PFSK-1 (cell line): ENCODE measurements around the gene SERPINH1.
A peak's percentile ranks its signal among the peaks of the same experiment; 100 is the strongest.

ENCODE experiments used
- FOXP2 ChIP-seq: optimal IDR thresholded peaks from 2 replicates; pipeline ENCODE3; 2011; ENCODE audit warnings: borderline replicate concordance, control low read depth, inconsistent platforms; ENCODE audit not compliant: insufficient read depth; ENCODE audit errors: extremely low read length, extremely low read depth
- POLR2AphosphoS5 ChIP-seq: IDR thresholded peaks from 2 replicates; pipeline ENCODE4 v1.6.1; 2012; ENCODE audit warnings: low read depth, mild to moderate bottlenecking, control low read depth, low read length, moderate library complexity
- SIN3A ChIP-seq: IDR thresholded peaks from 2 replicates; pipeline ENCODE4 v1.6.1; 2012; ENCODE audit warnings: mild to moderate bottlenecking, low read length, moderate library complexity, borderline replicate concordance; ENCODE audit not compliant: insufficient read depth
- TAF1 ChIP-seq: IDR thresholded peaks from 2 replicates; pipeline ENCODE4 v1.6.1; 2012; ENCODE audit warnings: low read length, control low read depth, borderline replicate concordance; ENCODE audit not compliant: insufficient read depth
- TF ChIP-seq, protein P1 (sequence below), 2 experiments: IDR thresholded peaks; 2 replicates each; pipeline versions ENCODE4 v1.6.1 to v1.8.0; 2011 to 2012; ENCODE audit warnings: low read depth in 2 of 2, low read length in 2 of 2, control low read depth in 1 of 2, inconsistent platforms in 1 of 2, mild to moderate bottlenecking in 1 of 2, moderate library complexity in 1 of 2; ENCODE audit not compliant: insufficient read depth in 1 of 2

SERPINH1 gene

DNA sequence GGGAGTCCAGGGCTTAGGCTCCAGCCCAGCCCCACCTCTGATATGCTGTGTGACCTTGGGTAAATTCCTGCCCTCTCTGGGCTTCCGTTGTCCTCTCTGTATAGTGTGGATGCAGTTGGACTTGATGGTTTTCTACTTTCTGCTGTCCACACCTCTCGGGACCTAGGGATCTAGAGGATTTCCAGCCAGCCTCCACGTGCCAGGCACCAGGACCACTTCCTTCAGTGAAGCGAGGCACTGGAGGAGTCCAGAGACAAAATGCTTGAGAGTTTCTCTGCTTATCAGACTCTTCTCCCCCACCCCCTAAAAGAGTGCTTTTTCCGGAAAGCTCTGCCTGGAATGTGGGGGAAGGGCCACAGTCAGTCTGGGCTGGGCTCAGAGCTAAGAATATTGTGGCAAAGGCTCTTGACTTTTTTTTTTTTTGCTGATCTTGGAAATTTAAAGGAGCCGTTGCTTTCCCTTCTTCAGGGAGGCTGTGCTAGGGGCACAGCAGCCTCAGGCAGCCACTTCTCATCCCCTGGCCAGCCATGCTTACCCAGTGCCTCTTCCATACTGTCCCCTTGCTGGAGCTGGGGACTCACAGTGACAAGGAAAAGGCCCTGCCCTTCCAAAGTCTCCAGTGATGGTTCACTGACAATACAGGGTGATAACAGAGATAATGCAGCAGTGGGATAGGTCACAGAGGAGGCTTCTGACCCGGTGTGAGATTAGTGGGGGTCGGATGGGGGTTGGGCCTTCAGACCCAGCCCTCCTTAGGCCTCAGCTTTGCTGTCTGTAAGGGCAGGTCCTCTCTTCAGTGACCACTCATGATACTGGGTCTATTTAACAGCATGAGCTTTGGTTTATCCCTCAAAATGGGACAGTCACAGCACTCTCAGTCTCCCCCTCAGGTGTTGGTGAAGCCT, 2.9 kb upstream of the SERPINH1 start:
- TF ChIP-seq, protein P1, sequence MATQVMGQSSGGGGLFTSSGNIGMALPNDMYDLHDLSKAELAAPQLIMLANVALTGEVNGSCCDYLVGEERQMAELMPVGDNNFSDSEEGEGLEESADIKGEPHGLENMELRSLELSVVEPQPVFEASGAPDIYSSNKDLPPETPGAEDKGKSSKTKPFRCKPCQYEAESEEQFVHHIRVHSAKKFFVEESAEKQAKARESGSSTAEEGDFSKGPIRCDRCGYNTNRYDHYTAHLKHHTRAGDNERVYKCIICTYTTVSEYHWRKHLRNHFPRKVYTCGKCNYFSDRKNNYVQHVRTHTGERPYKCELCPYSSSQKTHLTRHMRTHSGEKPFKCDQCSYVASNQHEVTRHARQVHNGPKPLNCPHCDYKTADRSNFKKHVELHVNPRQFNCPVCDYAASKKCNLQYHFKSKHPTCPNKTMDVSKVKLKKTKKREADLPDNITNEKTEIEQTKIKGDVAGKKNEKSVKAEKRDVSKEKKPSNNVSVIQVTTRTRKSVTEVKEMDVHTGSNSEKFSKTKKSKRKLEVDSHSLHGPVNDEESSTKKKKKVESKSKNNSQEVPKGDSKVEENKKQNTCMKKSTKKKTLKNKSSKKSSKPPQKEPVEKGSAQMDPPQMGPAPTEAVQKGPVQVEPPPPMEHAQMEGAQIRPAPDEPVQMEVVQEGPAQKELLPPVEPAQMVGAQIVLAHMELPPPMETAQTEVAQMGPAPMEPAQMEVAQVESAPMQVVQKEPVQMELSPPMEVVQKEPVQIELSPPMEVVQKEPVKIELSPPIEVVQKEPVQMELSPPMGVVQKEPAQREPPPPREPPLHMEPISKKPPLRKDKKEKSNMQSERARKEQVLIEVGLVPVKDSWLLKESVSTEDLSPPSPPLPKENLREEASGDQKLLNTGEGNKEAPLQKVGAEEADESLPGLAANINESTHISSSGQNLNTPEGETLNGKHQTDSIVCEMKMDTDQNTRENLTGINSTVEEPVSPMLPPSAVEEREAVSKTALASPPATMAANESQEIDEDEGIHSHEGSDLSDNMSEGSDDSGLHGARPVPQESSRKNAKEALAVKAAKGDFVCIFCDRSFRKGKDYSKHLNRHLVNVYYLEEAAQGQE (IDR thresholded peaks at IDR 0.05; ENCODE audit: insufficient read depth in 1 of 2, low read depth in 2 of 2, low read length in 2 of 2), result peak in 1 of 2 experiments; percentile 6; a peak in 1 of 4 replicates
- no peak; the same call in 1 of the 2 replicates for TF ChIP-seq POLR2AphosphoS5

DNA sequence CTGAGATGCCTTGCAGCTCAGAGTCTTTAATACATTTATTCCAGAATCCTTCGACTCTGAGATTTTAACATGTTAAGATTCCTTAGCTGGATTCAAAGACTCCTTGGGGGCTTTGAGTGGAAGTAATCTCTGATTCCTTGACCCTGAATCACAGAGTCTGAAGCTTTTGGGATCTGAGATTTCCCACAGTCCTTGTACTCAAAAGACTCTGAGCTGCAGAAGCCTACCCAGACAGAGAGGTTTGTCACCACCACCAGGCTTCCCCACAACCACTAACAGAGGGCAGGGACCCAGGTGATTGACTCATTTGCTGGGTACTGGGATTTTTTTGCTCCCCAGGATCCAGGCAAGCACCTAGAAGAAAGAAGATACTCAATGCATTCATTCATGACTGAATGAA, 1.4 kb upstream of the SERPINH1 start:
- TF ChIP-seq POLR2AphosphoS5, result no peak
- TF ChIP-seq FOXP2, result no peak
- TF ChIP-seq SIN3A, result no peak
- no peak for TF ChIP-seq TAF1
- TF ChIP-seq, protein P1 (IDR thresholded peaks at IDR 0.05; ENCODE audit: insufficient read depth in 1 of 2, low read depth in 2 of 2, low read length in 2 of 2), result no peak

DNA sequence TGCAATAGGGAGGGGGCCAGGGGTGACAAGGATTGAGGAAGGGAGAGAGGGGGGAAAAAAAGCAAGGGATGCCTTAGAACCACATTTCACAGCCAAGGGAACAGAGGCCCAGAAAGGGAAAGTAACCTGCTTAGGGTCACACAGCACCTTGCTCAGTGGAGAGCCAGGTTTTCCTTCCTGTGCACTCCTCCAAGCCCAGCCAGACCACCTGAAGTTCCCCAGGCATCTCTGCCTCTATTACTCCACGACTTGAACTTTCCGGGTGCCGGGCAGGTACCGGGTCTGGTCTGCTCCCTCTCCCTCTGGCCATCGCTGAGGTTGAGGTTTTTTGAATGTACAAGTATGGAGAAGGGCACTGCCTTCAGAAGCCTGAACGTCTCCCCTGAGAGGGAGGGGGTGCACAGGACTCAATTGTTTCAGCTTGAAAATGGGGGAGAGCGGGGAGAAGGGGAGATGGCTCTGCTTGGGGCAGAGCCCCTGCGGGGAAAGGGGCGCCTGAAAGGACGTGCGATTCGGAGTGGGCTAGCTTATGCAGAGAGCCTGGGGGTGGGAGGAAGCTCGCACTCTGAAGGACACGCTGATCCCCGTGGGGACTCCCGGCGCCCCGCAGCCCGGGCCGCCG, 516 bp upstream of the SERPINH1 start:
- TF ChIP-seq, protein P1 (IDR thresholded peaks at IDR 0.05; ENCODE audit: insufficient read depth in 1 of 2, low read depth in 2 of 2, low read length in 2 of 2), result no peak
- TF ChIP-seq FOXP2, result no peak
- no peak for TF ChIP-seq TAF1
- TF ChIP-seq POLR2AphosphoS5, result no peak
- TF ChIP-seq SIN3A, result no peak

DNA sequence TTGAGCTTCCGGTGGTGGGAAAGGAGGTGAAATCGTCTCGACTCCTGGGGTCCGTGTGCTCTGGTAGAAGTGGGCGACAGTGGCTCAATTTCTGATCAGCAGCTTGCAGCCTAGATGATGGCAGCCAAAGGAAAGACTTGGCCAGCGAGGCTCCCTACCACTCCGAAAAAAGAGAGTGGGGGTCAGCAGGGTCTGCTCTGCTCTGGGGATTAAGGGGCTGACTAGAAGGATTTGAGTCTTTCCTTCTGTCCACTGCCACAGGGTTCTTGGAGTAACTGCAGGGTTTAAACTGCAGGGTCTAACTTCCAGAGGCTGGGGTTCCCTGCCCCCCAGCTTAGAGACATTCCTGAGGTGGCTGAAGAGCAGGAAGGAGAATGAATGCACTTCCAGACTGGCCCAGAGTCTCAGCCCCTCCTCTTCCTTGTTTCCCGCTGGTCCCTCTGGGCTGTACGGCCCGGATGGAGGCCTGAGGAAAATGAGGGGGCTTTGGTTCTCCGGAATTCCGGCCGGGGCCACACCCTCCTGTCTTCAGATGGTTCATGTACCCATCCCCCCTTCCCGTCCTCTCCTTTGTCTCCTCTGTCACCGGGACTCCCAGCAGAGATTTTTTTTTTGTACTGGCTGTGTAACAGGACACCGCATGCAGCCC, 907 bp downstream of the SERPINH1 start:
- TF ChIP-seq TAF1 (peak; percentile 68), SIN3A (peak; percentile 96; the same call in 1 of the 2 replicates), FOXP2 (no peak), POLR2AphosphoS5 (peak; percentile 92)
- TF ChIP-seq, protein P1 (IDR thresholded peaks at IDR 0.05; ENCODE audit: insufficient read depth in 1 of 2, low read depth in 2 of 2, low read length in 2 of 2), result peak in 1 of 2 experiments; percentile 64; a peak in 1 of 4 replicates
